ENCODE data around the gene ABAT. TPM values are rescaled to one million over a fixed set of nuclear protein-coding genes. Genes with fewer than 3 reads are reported as not detected.

The ABAT gene
- total RNA-seq, 1 experiment from 2014 or later: 7.3 TPM

- H3K4me1 ChIP-seq (ENCODE audit: insufficient read depth, low read length): no peaks in the 10 kb centered on the region
- H3K4ac ChIP-seq (ENCODE audit: low read depth, low read length): no peak overlapping the region
- H4K20me1 ChIP-seq (ENCODE audit: control insufficient read depth, insufficient read depth, insufficient read length): no peaks in the 10 kb centered on the region
- H3K9ac ChIP-seq (ENCODE audit: extremely low read depth, insufficient read length, low read length): no peak overlapping the region
- H4K5ac ChIP-seq (ENCODE audit: insufficient read length, low read depth, low read length): no peak overlapping the region
- no peak overlapping the region for H4K8ac ChIP-seq (replicated peaks; ENCODE audit: insufficient read length, low read depth, low read length)
- H3K18ac ChIP-seq (ENCODE audit: insufficient read length, low read depth, low read length): no peak overlapping the region
- H2BK5ac ChIP-seq (ENCODE audit: insufficient read length, low read length): no peak overlapping the region
- TF ChIP-seq CTCF (conservative IDR thresholded peaks at IDR 0.05): no peak
- whole genome bisulfite sequencing (ENCODE audit: extremely low coverage, insufficient read length, low lambda C conversion rate): no CpG with 5 or more reads among the region's 6 CpGs
- H2BK20ac ChIP-seq (ENCODE audit: low read depth, low read length, poor library complexity, severe bottlenecking): no peak overlapping the region
- Mint-ChIP-seq H3K27ac (no peak overlapping the region), H3K4me3 (no peak overlapping the region), H3K4me1 (peaks cover 22 to 33% of the 10 kb centered on the region in 2 experiments), H3K36me3 (ENCODE audit: insufficient read depth in 1 of 3, low read depth in 3 of 3) (no peaks in the 10 kb centered on the region; a peak in 1 of 7 replicates), H3K27me3 (ENCODE audit: low read depth) (peaks cover 6% of the 10 kb centered on the region), H3K9me3 (no peaks in the 10 kb centered on the region)
- no peak overlapping the region for H3K4me2 ChIP-seq (ENCODE audit: insufficient read depth, insufficient read length, low read length)
- no peaks in the 10 kb centered on the region for H3K23me2 ChIP-seq (ENCODE audit: insufficient read length, low read depth, low read length, poor library complexity, severe bottlenecking)
- no peaks in the 10 kb centered on the region for H3K79me2 ChIP-seq (ENCODE audit: insufficient read depth, low read length)
- H4K91ac ChIP-seq (ENCODE audit: insufficient read length, low read depth, low read length): no peak overlapping the region
- H3K27ac ChIP-seq (ENCODE audit: insufficient read length, low read depth, low read length): no peak overlapping the region
- DNase-seq: no peak
- H2BK12ac ChIP-seq (ENCODE audit: insufficient read length, low read depth, low read length): no peak overlapping the region
- H3K27me3 ChIP-seq (ENCODE audit: insufficient read depth, low read length): no peaks in the 10 kb centered on the region
- no peaks in the 10 kb centered on the region for H3K9me3 ChIP-seq (ENCODE audit: control insufficient read depth, low read depth, low read length)
- H3K56ac ChIP-seq (ENCODE audit: insufficient read length, low read depth, low read length): no peak overlapping the region
- no peak overlapping the region for H2BK15ac ChIP-seq (ENCODE audit: low read depth, low read length)
- no peak overlapping the region for H2BK120ac ChIP-seq (ENCODE audit: low read depth, low read length, poor library complexity, severe bottlenecking)
- H3K23ac ChIP-seq (ENCODE audit: insufficient read length, low read depth, low read length): no peak overlapping the region
- H2AK5ac ChIP-seq (ENCODE audit: insufficient read length, low read length): no peak overlapping the region
- no peak overlapping the region for H3K14ac ChIP-seq (ENCODE audit: insufficient read depth, low read length)
- H2AFZ ChIP-seq (ENCODE audit: low read length): no peak overlapping the region
- no peaks in the 10 kb centered on the region for H3K79me1 ChIP-seq (ENCODE audit: insufficient read depth, low read depth, low read length, poor library complexity, severe bottlenecking)
- H3T11ph ChIP-seq (ENCODE audit: low read length): no peak overlapping the region
These were observed 41.6 kb downstream of the ABAT start for GRCh38 chr16:8716052-8716451.
